ENCODE data around the gene TMPRSS7.
"Not testable (repeated sequence)": the region's sequence is repeated elsewhere in the genome, so short reads cannot be mapped to it uniquely, and the experiment has no call there.

DNA sequence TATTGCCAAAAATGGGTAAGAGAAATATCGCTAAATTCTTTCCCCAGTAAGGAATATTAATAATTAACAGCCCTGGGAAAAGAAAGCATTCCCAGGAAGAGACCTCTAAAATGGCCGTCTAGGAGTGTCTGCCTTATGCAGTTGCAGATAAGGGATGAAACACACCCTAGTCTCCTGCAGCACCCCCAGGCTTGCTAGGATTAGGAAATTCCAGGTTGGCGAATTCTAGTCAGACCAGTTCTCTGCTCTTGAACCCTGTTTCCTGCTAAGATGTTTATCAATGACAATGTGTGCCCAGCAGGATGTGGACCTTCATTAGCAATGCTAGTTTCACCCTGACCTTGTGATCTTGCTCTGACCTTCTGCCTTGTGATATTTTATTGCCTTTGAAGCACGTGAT, 2.7 kb downstream of the TMPRSS7 start:
- TF ChIP-seq, protein P1, sequence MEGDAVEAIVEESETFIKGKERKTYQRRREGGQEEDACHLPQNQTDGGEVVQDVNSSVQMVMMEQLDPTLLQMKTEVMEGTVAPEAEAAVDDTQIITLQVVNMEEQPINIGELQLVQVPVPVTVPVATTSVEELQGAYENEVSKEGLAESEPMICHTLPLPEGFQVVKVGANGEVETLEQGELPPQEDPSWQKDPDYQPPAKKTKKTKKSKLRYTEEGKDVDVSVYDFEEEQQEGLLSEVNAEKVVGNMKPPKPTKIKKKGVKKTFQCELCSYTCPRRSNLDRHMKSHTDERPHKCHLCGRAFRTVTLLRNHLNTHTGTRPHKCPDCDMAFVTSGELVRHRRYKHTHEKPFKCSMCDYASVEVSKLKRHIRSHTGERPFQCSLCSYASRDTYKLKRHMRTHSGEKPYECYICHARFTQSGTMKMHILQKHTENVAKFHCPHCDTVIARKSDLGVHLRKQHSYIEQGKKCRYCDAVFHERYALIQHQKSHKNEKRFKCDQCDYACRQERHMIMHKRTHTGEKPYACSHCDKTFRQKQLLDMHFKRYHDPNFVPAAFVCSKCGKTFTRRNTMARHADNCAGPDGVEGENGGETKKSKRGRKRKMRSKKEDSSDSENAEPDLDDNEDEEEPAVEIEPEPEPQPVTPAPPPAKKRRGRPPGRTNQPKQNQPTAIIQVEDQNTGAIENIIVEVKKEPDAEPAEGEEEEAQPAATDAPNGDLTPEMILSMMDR (IDR thresholded peaks at IDR 0.05): not testable (repeated sequence)
- TF ChIP-seq EP300 (IDR thresholded peaks at IDR 0.05): not testable (repeated sequence)

Data from esophagus muscularis mucosa (tissue), 3 donors.